MM.1S (cell line): Measurements from ENCODE around the gene DCANP1.

Experiments
- DNase-seq: peaks from one replicate; pipeline ENCODE4 v3.0.0-alpha.2; 2015
- H2AFZ ChIP-seq: fragments of 300-600 bp; sonication (generic); 2 replicates; pipeline ENCODE4 v1.6.0; 2016; ENCODE audit warnings: antibody characterized with exemption, low read length
- H3F3A ChIP-seq: fragments of 300-600 bp; sonication (generic); 2 replicates; pipeline ENCODE4 v1.6.1; 2016; ENCODE audit warnings: mild to moderate bottlenecking, antibody characterized with exemption, low read length, moderate library complexity, mixed read lengths; ENCODE audit not compliant: insufficient read depth
- H3K27ac ChIP-seq: fragments of 300-600 bp; sonication (generic); 2 replicates; pipeline ENCODE4 v1.5.1; 2016; ENCODE audit warnings: mild to moderate bottlenecking, low read length
- H3K27me3 ChIP-seq: fragments of 300-600 bp; sonication (generic); replicated peaks from 2 replicates; pipeline ENCODE4 v1.6.0; 2016; ENCODE audit warnings: low read length; ENCODE audit not compliant: insufficient read depth
- H3K36me3 ChIP-seq: fragments of 300-600 bp; sonication (generic); replicated peaks from 2 replicates; pipeline ENCODE4 v1.6.1; 2016; ENCODE audit warnings: mild to moderate bottlenecking, low read length, mixed read lengths; ENCODE audit not compliant: insufficient read depth
- H3K4me1 ChIP-seq: fragments of 300-600 bp; sonication (generic); 2 replicates; pipeline ENCODE4 v1.6.1; 2016; ENCODE audit warnings: low read length, mixed read lengths
- H3K4me2 ChIP-seq: fragments of 300-600 bp; sonication (generic); 2 replicates; pipeline ENCODE4 v1.6.0; 2016; ENCODE audit warnings: low read depth, low read length
- H3K4me3 ChIP-seq: fragments of 300-600 bp; sonication (generic); 2 replicates; pipeline ENCODE4 v1.5.1; 2016; ENCODE audit warnings: low read length, mixed read lengths
- H3K79me2 ChIP-seq: fragments of 300-600 bp; sonication (generic); 2 replicates; pipeline ENCODE4 v1.6.1; 2016; ENCODE audit warnings: mixed run types, low read length, mixed read lengths
- H3K9ac ChIP-seq: fragments of 300-600 bp; sonication (generic); 2 replicates; pipeline ENCODE4 v1.6.1; 2016; ENCODE audit warnings: low read length, mixed read lengths
- H3K9me2 ChIP-seq: fragments of 300-600 bp; sonication (generic); replicated peaks from 2 replicates; pipeline ENCODE4 v1.6.1; 2016; ENCODE audit warnings: mild to moderate bottlenecking, low read length, mixed read lengths; ENCODE audit not compliant: insufficient read depth
- H3K9me3 ChIP-seq: fragments of 300-600 bp; sonication (generic); replicated peaks from 2 replicates; pipeline ENCODE4 v1.6.1; 2016; ENCODE audit warnings: mild to moderate bottlenecking, low read length, mixed read lengths; ENCODE audit not compliant: insufficient read depth
- H4K20me1 ChIP-seq: fragments of 300-600 bp; sonication (generic); 2 replicates; pipeline ENCODE4 v1.6.1; 2016; ENCODE audit warnings: mild to moderate bottlenecking, low read length, moderate library complexity, mixed read lengths; ENCODE audit not compliant: insufficient read depth
- EZH2 ChIP-seq: fragments of 300-600 bp; sonication (generic); optimal IDR thresholded peaks from 2 replicates; pipeline ENCODE3; 2017; ENCODE audit warnings: low read depth, mild to moderate bottlenecking, antibody characterized with exemption, low read length, mixed read lengths
- EZH2phosphoT487 ChIP-seq: fragments of 300-600 bp; sonication (generic); IDR thresholded peaks from 2 replicates; pipeline ENCODE4 v1.6.1; 2018; ENCODE audit warnings: antibody characterized with exemption, low read length
- TF ChIP-seq, protein P1 (sequence below): fragments of 300-600 bp; sonication (generic); IDR thresholded peaks from 2 replicates; pipeline ENCODE4 v1.5.1; 2016; ENCODE audit warnings: antibody characterized with exemption, low read length, mixed read lengths

Gene DCANP1

DNA sequence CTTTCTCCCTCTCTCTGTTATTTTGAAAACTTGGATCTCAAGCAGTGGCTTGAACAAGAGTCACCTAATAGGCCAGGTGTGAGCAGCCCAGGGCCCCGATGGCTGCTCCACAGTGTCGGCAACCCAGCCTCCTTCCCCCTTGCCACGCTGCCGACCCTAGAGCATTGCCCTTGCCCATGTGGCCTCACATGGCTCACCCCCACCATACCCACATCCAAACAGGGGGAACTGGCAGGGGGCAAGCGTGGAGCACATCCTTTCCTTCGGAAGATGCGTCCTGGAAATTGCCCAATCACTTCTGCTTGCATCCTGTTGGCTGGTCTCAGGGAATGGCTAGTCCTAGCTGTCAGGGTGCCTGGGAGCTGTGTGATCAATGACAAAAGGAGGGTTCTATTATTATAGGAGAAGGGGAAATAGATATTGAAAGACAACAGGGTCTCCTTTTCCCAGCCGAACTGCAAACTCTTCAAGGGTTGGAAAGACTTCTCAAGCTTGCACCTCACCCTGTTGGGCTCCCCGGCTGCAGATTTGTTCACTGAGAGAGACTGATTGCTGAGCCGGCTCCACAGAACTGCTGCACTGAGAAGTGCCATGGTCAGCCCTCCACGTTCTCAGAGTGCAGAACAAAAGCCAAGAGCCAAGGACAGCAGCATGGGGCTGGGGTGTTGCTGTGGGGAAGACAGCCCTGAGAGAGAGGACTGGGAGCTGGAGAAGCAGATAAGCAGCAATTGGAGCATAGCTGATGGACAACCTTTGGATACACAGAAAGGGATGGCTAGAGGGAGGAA is 13.3 kb upstream of the DCANP1 start:
- Histone ChIP-seq H3K9me2 (no peaks in the 10 kb centered on the region), H3K27ac (no peak overlapping the region), H2AFZ (no peak overlapping the region), H3K4me1 (no peaks in the 10 kb centered on the region), H4K20me1 (no peaks in the 10 kb centered on the region), H3F3A (no peaks in the 10 kb centered on the region), H3K4me2 (no peak overlapping the region), H3K79me2 (no peaks in the 10 kb centered on the region), H3K27me3 (peaks cover 3% of the 10 kb centered on the region; the same call in 1 of the 2 replicates), H3K4me3 (no peak overlapping the region), H3K9ac (no peak overlapping the region), H3K36me3 (no peaks in the 10 kb centered on the region), H3K9me3 (no peaks in the 10 kb centered on the region)
- DNase-seq, result no peak
- TF ChIP-seq EZH2 (no peak), EZH2phosphoT487 (no peak)
- TF ChIP-seq, protein P1, sequence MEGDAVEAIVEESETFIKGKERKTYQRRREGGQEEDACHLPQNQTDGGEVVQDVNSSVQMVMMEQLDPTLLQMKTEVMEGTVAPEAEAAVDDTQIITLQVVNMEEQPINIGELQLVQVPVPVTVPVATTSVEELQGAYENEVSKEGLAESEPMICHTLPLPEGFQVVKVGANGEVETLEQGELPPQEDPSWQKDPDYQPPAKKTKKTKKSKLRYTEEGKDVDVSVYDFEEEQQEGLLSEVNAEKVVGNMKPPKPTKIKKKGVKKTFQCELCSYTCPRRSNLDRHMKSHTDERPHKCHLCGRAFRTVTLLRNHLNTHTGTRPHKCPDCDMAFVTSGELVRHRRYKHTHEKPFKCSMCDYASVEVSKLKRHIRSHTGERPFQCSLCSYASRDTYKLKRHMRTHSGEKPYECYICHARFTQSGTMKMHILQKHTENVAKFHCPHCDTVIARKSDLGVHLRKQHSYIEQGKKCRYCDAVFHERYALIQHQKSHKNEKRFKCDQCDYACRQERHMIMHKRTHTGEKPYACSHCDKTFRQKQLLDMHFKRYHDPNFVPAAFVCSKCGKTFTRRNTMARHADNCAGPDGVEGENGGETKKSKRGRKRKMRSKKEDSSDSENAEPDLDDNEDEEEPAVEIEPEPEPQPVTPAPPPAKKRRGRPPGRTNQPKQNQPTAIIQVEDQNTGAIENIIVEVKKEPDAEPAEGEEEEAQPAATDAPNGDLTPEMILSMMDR, result no peak

DNA sequence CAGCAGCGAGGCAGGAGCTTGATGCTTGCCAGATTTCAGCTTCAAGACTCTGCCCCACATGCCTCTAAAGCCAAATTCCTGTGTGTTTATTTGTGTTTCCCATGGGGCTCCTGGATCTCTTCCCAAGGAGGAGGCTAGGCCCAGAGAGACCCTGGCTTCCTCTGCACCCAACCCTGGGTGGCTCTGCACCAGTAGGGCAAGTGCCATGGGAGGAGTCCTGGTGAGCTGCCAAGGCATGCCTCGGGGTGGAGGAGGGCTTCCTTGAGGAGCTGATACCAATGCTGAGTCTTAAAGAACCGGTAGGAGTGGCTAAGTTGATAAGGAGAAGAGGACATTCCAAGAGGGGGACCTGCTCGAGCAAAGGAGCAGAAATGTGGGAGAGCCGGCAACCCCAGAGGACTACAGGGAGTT is 11.8 kb upstream of the DCANP1 start:
- Histone ChIP-seq H3K9me2 (no peaks in the 10 kb centered on the region), H3K4me3 (no peak overlapping the region), H3K9ac (no peak overlapping the region), H2AFZ (no peak overlapping the region), H3K27me3 (peaks cover 3% of the 10 kb centered on the region; the same call in 1 of the 2 replicates), H3K79me2 (no peaks in the 10 kb centered on the region), H3K4me1 (no peaks in the 10 kb centered on the region), H3F3A (no peaks in the 10 kb centered on the region), H4K20me1 (no peaks in the 10 kb centered on the region), H3K4me2 (no peak overlapping the region), H3K36me3 (no peaks in the 10 kb centered on the region), H3K9me3 (no peaks in the 10 kb centered on the region), H3K27ac (no peak overlapping the region)
- no peak for TF ChIP-seq EZH2phosphoT487
- TF ChIP-seq, protein P1, result no peak
- no peak for TF ChIP-seq EZH2
- no peak for DNase-seq

DNA sequence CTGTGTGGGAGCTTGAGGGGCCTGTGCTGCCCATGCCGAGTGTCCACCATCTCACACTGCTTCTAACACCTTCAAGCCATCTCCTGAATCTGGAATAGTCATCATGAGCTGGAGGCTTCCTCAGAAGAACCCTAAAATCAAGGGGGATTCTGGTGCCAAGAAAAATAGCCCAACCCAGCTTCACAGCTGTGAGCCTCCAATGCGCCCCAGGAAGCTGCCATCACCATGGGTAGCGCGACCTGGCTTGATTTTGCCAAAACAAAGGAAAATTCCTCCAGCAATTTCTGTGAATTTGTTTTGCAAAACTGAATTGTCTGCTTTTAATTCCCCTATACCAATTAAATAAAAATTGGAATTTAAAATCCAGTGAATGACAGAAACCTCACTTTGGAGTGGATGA is 11.2 kb upstream of the DCANP1 start:
- Histone ChIP-seq H3K36me3 (no peaks in the 10 kb centered on the region), H3K9me3 (no peaks in the 10 kb centered on the region), H3K9me2 (no peaks in the 10 kb centered on the region), H3K79me2 (no peaks in the 10 kb centered on the region), H3K4me1 (no peaks in the 10 kb centered on the region), H3K4me2 (no peak overlapping the region), H2AFZ (no peak overlapping the region), H3K9ac (no peak overlapping the region), H3F3A (no peaks in the 10 kb centered on the region), H4K20me1 (no peaks in the 10 kb centered on the region), H3K4me3 (no peak overlapping the region), H3K27ac (no peak overlapping the region), H3K27me3 (peaks cover 3% of the 10 kb centered on the region; the same call in 1 of the 2 replicates)
- DNase-seq, result no peak
- TF ChIP-seq EZH2 (no peak), EZH2phosphoT487 (no peak)
- TF ChIP-seq, protein P1, result no peak
